GM23338 (cell line): ENCODE results near the gene MATN3.

ENCODE experiments used
- CREB1 ChIP-seq: fragments of 250-450 bp; sonication (Bioruptor Pico); IDR thresholded peaks from 2 replicates; pipeline ENCODE4 v1.5.0; 2020; ENCODE audit warnings: low read depth, mild to moderate bottlenecking, moderate library complexity
- CTCF ChIP-seq, 2 experiments: fragments of 200-600 bp in 1 of 2; sonication (generic) in 1 of 2; conservative IDR thresholded peaks; 2 replicates each; pipeline versions ENCODE4 v1.5.1 to v1.6.1; 2016 to 2017; ENCODE audit warnings: antibody characterized with exemption in 2 of 2, low read depth in 2 of 2, mild to moderate bottlenecking in 2 of 2, moderate library complexity in 1 of 2
- EZH2 ChIP-seq: fragments of 200-600 bp; sonication (generic); IDR thresholded peaks from one replicate; pipeline ENCODE4 v1.8.0; 2017; ENCODE audit warnings: antibody characterized with exemption, mild to moderate bottlenecking, low read depth; ENCODE audit not compliant: unreplicated experiment
- EZH2phosphoT487 ChIP-seq: fragments of 200-600 bp; sonication (generic); IDR thresholded peaks from one replicate; pipeline ENCODE4 v1.8.1; 2018; ENCODE audit warnings: antibody characterized with exemption; ENCODE audit not compliant: unreplicated experiment
- JUNB ChIP-seq: IDR thresholded peaks from one replicate; pipeline ENCODE4 v1.6.1; 2016; ENCODE audit warnings: antibody characterized with exemption; ENCODE audit not compliant: unreplicated experiment
- POLR2AphosphoS5 ChIP-seq: IDR thresholded peaks from 2 replicates; pipeline ENCODE4 v1.6.1; 2016; ENCODE audit warnings: antibody characterized with exemption, low read depth
- STAT1 ChIP-seq: IDR thresholded peaks from one replicate; pipeline ENCODE4 v1.6.1; 2016; ENCODE audit warnings: antibody characterized with exemption; ENCODE audit not compliant: unreplicated experiment
- ZNF114 ChIP-seq: fragments of 250-450 bp; sonication (Bioruptor Pico); IDR thresholded peaks from 2 replicates; pipeline ENCODE4 v1.5.0; 2020; ENCODE audit warnings: mild to moderate bottlenecking, moderate library complexity
- TF ChIP-seq, protein P1 (sequence below): IDR thresholded peaks from one replicate; pipeline ENCODE4 v1.6.1; 2018; ENCODE audit warnings: antibody characterized with exemption; ENCODE audit not compliant: unreplicated experiment
- TF ChIP-seq, protein P2 (sequence below): IDR thresholded peaks from 2 replicates; pipeline ENCODE4 v1.6.1; 2016; ENCODE audit warnings: antibody characterized with exemption

DNA sequence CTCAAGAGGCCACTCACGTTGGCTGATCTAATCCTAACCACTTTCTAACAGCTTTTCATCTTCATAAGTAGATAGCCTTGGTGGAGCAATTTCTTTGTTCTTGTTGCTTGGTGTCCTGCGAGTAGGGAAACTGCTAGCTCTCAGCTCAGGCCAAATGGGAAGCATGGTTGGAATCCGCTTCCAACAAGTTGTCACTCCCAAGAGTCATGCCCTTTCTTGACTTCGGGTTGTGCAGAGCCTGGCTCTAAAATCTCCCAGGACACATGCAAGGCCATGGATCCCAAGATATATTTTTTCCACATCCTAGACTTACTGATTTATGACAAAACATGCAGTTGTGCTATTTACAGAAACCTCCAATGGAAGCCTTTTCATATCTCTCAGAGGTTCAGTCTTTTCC lies 7.3 kb upstream of the MATN3 start:
- TF ChIP-seq, protein P1, sequence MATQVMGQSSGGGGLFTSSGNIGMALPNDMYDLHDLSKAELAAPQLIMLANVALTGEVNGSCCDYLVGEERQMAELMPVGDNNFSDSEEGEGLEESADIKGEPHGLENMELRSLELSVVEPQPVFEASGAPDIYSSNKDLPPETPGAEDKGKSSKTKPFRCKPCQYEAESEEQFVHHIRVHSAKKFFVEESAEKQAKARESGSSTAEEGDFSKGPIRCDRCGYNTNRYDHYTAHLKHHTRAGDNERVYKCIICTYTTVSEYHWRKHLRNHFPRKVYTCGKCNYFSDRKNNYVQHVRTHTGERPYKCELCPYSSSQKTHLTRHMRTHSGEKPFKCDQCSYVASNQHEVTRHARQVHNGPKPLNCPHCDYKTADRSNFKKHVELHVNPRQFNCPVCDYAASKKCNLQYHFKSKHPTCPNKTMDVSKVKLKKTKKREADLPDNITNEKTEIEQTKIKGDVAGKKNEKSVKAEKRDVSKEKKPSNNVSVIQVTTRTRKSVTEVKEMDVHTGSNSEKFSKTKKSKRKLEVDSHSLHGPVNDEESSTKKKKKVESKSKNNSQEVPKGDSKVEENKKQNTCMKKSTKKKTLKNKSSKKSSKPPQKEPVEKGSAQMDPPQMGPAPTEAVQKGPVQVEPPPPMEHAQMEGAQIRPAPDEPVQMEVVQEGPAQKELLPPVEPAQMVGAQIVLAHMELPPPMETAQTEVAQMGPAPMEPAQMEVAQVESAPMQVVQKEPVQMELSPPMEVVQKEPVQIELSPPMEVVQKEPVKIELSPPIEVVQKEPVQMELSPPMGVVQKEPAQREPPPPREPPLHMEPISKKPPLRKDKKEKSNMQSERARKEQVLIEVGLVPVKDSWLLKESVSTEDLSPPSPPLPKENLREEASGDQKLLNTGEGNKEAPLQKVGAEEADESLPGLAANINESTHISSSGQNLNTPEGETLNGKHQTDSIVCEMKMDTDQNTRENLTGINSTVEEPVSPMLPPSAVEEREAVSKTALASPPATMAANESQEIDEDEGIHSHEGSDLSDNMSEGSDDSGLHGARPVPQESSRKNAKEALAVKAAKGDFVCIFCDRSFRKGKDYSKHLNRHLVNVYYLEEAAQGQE: no peak
- TF ChIP-seq CTCF (conservative IDR thresholded peaks at IDR 0.05; ENCODE audit: low read depth in 2 of 2) (no peak), JUNB (no peak), EZH2 (no peak), POLR2AphosphoS5 (no peak), EZH2phosphoT487 (no peak), CREB1 (CRISPR knock-in tag) (no peak), STAT1 (no peak), ZNF114 (CRISPR knock-in tag) (no peak)
- TF ChIP-seq, protein P2, sequence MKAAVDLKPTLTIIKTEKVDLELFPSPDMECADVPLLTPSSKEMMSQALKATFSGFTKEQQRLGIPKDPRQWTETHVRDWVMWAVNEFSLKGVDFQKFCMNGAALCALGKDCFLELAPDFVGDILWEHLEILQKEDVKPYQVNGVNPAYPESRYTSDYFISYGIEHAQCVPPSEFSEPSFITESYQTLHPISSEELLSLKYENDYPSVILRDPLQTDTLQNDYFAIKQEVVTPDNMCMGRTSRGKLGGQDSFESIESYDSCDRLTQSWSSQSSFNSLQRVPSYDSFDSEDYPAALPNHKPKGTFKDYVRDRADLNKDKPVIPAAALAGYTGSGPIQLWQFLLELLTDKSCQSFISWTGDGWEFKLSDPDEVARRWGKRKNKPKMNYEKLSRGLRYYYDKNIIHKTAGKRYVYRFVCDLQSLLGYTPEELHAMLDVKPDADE: no peak
